Endothelial cell of umbilical vein (primary cell): ENCODE results near the gene GYG1. TPM values are rescaled to one million over a fixed set of nuclear protein-coding genes. Genes with fewer than 3 reads are reported as not detected.

Experiments
- BruUV-seq: library from RNA; stranded (reverse); fragments of 400-500 nt; replicated peaks from 2 replicates; lab custom pipeline; 2021; lab: Mats Ljungman, UMichigan
- CTCF ChIA-PET: fragments of 300-600, 350-600 bp; sonication (Branson Sonifier 250); formaldehyde crosslinking; loops from one replicate; lab custom pipeline; 2021; ENCODE audit warnings: antibody characterized with exemption, inconsistent platforms; lab: Charles Lee
- POLR2A ChIA-PET: fragments of 300-600, 350-600 bp; sonication (Branson Sonifier 250); formaldehyde crosslinking; loops from one replicate; lab custom pipeline; 2021; ENCODE audit warnings: antibody characterized with exemption, inconsistent platforms; lab: Charles Lee
- DNase-seq: peaks from one replicate; pipeline ENCODE4 v3.0.0-alpha.2; 2011; ENCODE audit warnings: low read depth, low spot score
- FAIRE-seq: peaks from 2 replicates; lab custom pipeline; 2011; peaks lifted over from hg19 to GRCh38; lab: Jason Lieb, UNC
- H2AFZ ChIP-seq: 2 replicates; pipeline ENCODE4 v1.6.0; 2012; ENCODE audit warnings: low read depth, low read length, control low read depth, inconsistent platforms
- H3K27ac ChIP-seq: 2 replicates; pipeline ENCODE4 v1.5.1; 2011; ENCODE audit warnings: low read depth, mild to moderate bottlenecking, control low read depth, low read length, moderate library complexity; ENCODE audit not compliant: insufficient read depth
- H3K27me3 ChIP-seq, 2 experiments: 2 replicates each; pipeline versions ENCODE4 v1.6.0 to v1.6.1; 2011; ENCODE audit warnings: low read length in 2 of 2, mixed read lengths in 1 of 2; ENCODE audit not compliant: control insufficient read depth in 2 of 2, insufficient read depth in 2 of 2
- H3K36me3 ChIP-seq, 2 experiments: 2 replicates in 1 of 2; 3 replicates in 1 of 2; pipeline ENCODE4 v1.5.1; 2011; ENCODE audit warnings: low read length in 2 of 2, mild to moderate bottlenecking in 1 of 2, moderate library complexity in 1 of 2; ENCODE audit not compliant: control insufficient read depth in 2 of 2, insufficient read depth in 2 of 2; ENCODE audit errors: extremely low read depth in 1 of 2
- H3K4me1 ChIP-seq: 3 replicates; pipeline ENCODE4 v1.5.1; 2011; ENCODE audit warnings: mild to moderate bottlenecking, low read length; ENCODE audit not compliant: control insufficient read depth, insufficient read depth; ENCODE audit errors: extremely low read depth
- H3K4me2 ChIP-seq: 2 replicates; pipeline ENCODE4 v1.6.1; 2011; ENCODE audit warnings: low read length, control low read depth, mixed read lengths; ENCODE audit not compliant: insufficient read depth
- H3K4me3 ChIP-seq, 3 experiments: fragments of 200-600 bp in 1 of 3; sonication (generic), shearing (Covaris generic) in 1 of 3; replicated peaks in 1 of 3; 2 replicates each; pipeline ENCODE4 v1.5.1; 2011 to 2016; ENCODE audit warnings: control low read depth in 3 of 3, low read length in 3 of 3, mild to moderate bottlenecking in 2 of 3, inconsistent platforms in 1 of 3, low read depth in 1 of 3, moderate library complexity in 1 of 3; ENCODE audit not compliant: insufficient read depth in 1 of 3
- H3K79me2 ChIP-seq: 2 replicates; pipeline ENCODE4 v1.6.0; 2012; ENCODE audit warnings: low read length, inconsistent platforms; ENCODE audit not compliant: control insufficient read depth, insufficient read depth
- H3K9ac ChIP-seq: replicated peaks from 2 replicates; pipeline ENCODE3; 2011; ENCODE audit warnings: low read length, control low read depth; ENCODE audit not compliant: insufficient read depth; ENCODE audit errors: extremely low read depth
- H3K9me1 ChIP-seq: replicated peaks from 3 replicates; pipeline ENCODE4 v1.6.0; 2011; ENCODE audit warnings: mild to moderate bottlenecking, low read length; ENCODE audit not compliant: control insufficient read depth, insufficient read depth; ENCODE audit errors: extremely low read depth
- H3K9me3 ChIP-seq: replicated peaks from 2 replicates; pipeline ENCODE4 v1.5.1; 2012; ENCODE audit warnings: low read length, inconsistent platforms; ENCODE audit not compliant: control insufficient read depth, insufficient read depth
- H4K20me1 ChIP-seq: replicated peaks from 2 replicates; pipeline ENCODE3; 2011; ENCODE audit warnings: mild to moderate bottlenecking, low read length; ENCODE audit not compliant: control insufficient read depth, insufficient read depth; ENCODE audit errors: extremely low read depth
- CTCF ChIP-seq, 2 donors: IDR thresholded peaks; 1 replicate in 1 of 2; 2 replicates in 1 of 2; pipeline ENCODE4 v1.5.1; 2011; ENCODE audit warnings: low read length in 2 of 2, mild to moderate bottlenecking in 2 of 2, moderate library complexity in 2 of 2, control low read depth in 1 of 2, inconsistent platforms in 1 of 2, low read depth in 1 of 2; ENCODE audit not compliant: insufficient read depth in 1 of 2; ENCODE audit errors: extremely low read depth in 1 of 2
- EZH2 ChIP-seq: IDR thresholded peaks from 2 replicates; pipeline ENCODE4 v1.6.1; 2012; ENCODE audit warnings: borderline replicate concordance, low read depth, mild to moderate bottlenecking, moderate library complexity, low read length, inconsistent platforms; ENCODE audit not compliant: severe bottlenecking
- FOS ChIP-seq: IDR thresholded peaks from 2 replicates; pipeline ENCODE4 v1.6.1; 2011; ENCODE audit warnings: mild to moderate bottlenecking, low read length, moderate library complexity, borderline replicate concordance; ENCODE audit not compliant: insufficient read depth
- GATA2 ChIP-seq: IDR thresholded peaks from 2 replicates; pipeline ENCODE4 v1.7.0; 2011; ENCODE audit warnings: low read depth, mild to moderate bottlenecking, moderate library complexity, mixed read lengths, low read length; ENCODE audit not compliant: insufficient read length, insufficient read depth
- JUN ChIP-seq: IDR thresholded peaks from 2 replicates; pipeline ENCODE4 v1.6.1; 2011; ENCODE audit warnings: borderline replicate concordance, low read depth; ENCODE audit not compliant: insufficient read length, insufficient read depth
- MYC ChIP-seq: IDR thresholded peaks from one replicate; pipeline ENCODE4 v1.6.1; 2011; ENCODE audit warnings: mild to moderate bottlenecking, low read depth, low read length
- POLR2A ChIP-seq: IDR thresholded peaks from 2 replicates; pipeline ENCODE4 v1.6.1; 2012; ENCODE audit warnings: low read depth, mild to moderate bottlenecking, control low read depth, low read length
- POLR2AphosphoS5 ChIP-seq: IDR thresholded peaks from 2 replicates; pipeline ENCODE4 v1.6.1; 2012; ENCODE audit warnings: low read depth, mild to moderate bottlenecking, control low read depth, low read length, moderate library complexity; ENCODE audit not compliant: insufficient read depth
- dilution Hi-C: fragments of 300-500 bp; cut with MboI; formaldehyde crosslinking; loops from one replicate; pipeline ENCODE4 v1.15.0; 2019; ENCODE audit warnings: low sequenced_read_pairs; ENCODE audit not compliant: extremely low pct_ligation_motif_present
- intact Hi-C: fragments of 100-400 bp; cut with micrococcal nuclease; formaldehyde crosslinking; loops from one replicate; pipeline ENCODE4 v1.10.0; 2022
- polyA plus RNA-seq, 4 experiments: library from polyadenylated mRNA; depleted of rRNA in 3 of 4; stranded (reverse) in 3 of 4; unstranded in 1 of 4; fragments of >200 nt; gene quantifications; 2 replicates each; pipeline versions ENCODE4 v1.2.1 to v1.2.3, GENCODE V29; 2011 to 2012; ENCODE audit warnings: missing spikeins in 1 of 4
- total RNA-seq: library from RNA; stranded (reverse); gene quantifications from 2 replicates; pipeline ENCODE4 v1.2.3, GENCODE V29; 2021
- TF ChIP-seq, protein P1 (sequence below): IDR thresholded peaks from 2 replicates; pipeline ENCODE4 v1.6.1; 2011; ENCODE audit not compliant: insufficient read depth, insufficient read length

Gene GYG1
- total and polyA plus RNA-seq, 2 donors (not counting 3 experiments of a cell fraction or from before 2014, with no cell fraction given): 24.7 to 58.5 TPM

- dilution Hi-C loops: no loop called here
- Histone ChIP-seq H3K27ac (no peak overlapping the region), H4K20me1 (no peaks in the 10 kb centered on the region), H3K9ac (no peak overlapping the region), H3K4me1 (peaks cover 7% of the 10 kb centered on the region), H3K36me3 (peaks cover 6 to 17% of the 10 kb centered on the region in 2 experiments), H3K79me2 (no peaks in the 10 kb centered on the region), H3K9me3 (no peaks in the 10 kb centered on the region), H3K27me3 (no peaks in the 10 kb centered on the region), H2AFZ (no peak overlapping the region), H3K4me2 (no peak overlapping the region), H3K9me1 (no peaks in the 10 kb centered on the region), H3K4me3 (no peak overlapping the region)
- no TSS peak for BruUV-seq
- FAIRE-seq: no peak
- DNase-seq: no peak
- TF ChIP-seq MYC (no peak), EZH2 (no peak), JUN (no peak), GATA2 (no peak), POLR2AphosphoS5 (no peak), POLR2A (no peak), CTCF (IDR thresholded peaks at IDR 0.05; ENCODE audit: extremely low read depth in 1 of 2, insufficient read depth in 1 of 2, low read depth in 1 of 2, low read length in 2 of 2) (no peak), FOS (no peak)
- TF ChIP-seq, protein P1, sequence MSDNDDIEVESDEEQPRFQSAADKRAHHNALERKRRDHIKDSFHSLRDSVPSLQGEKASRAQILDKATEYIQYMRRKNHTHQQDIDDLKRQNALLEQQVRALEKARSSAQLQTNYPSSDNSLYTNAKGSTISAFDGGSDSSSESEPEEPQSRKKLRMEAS: no peak
- ChIA-PET POLR2A (no interaction called here), CTCF (interaction anchor here (1.4 kb wide), 1 partner anchor 55 kb away, joined by 4 read pairs; no protein-coding TSS in a partner anchor)
- intact Hi-C loops: no loop called here
Observed at GRCh38 chr3:149010504-149010951, 19.2 kb downstream of the GYG1 start.
